GM21447 (cell line): ENCODE results near the gene TMOD2.

Experiments
- ATAC-seq: cut with Tn5 transposase; IDR thresholded peaks from one replicate; pipeline ENCODE4 v1.9.1; 2021; ENCODE audit not compliant: unreplicated experiment

Gene TMOD2

GRCh38 chr15:51849860-51850259 is 98.5 kb downstream of the TMOD2 start:
- no peak for ATAC-seq

GRCh38 chr15:51853998-51854397 is 102.6 kb downstream of the TMOD2 start:
- ATAC-seq, result no peak

GRCh38 chr15:51855612-51856011 is 104.2 kb downstream of the TMOD2 start:
- no peak for ATAC-seq

- no peak for ATAC-seq
Observed at GRCh38 chr15:51856714-51857380, 105.5 kb downstream of the TMOD2 start.

GRCh38 chr15:51861557-51862359 is 110.4 kb downstream of the TMOD2 start:
- no peak for ATAC-seq

GRCh38 chr15:51863131-51863530 is 111.7 kb downstream of the TMOD2 start:
- no peak for ATAC-seq

- ATAC-seq, result no peak
Observed at GRCh38 chr15:51864408-51865056, 113.1 kb downstream of the TMOD2 start.

GRCh38 chr15:51865317-51865716 is 113.9 kb downstream of the TMOD2 start:
- ATAC-seq, result no peak
